Neuronal stem cell (in vitro differentiated cells): ENCODE results near the gene SERTAD2.

Experiments used
- DNase-seq: peaks from one replicate; pipeline ENCODE4 v3.0.0-alpha.2; 2013; ENCODE audit warnings: low spot score
- H2AFZ ChIP-seq: one replicate; pipeline ENCODE4 v1.6.1; 2013; ENCODE audit warnings: mild to moderate bottlenecking, low read length, inconsistent platforms
- H2AK5ac ChIP-seq: 2 replicates; pipeline ENCODE4 v1.6.1; 2013; ENCODE audit warnings: low read depth, mild to moderate bottlenecking, inconsistent platforms, low read length, moderate library complexity, mixed read lengths
- H2BK120ac ChIP-seq: 2 replicates; pipeline ENCODE4 v1.6.1; 2013; ENCODE audit warnings: low read depth, mild to moderate bottlenecking, inconsistent platforms, low read length, moderate library complexity, mixed read lengths
- H2BK12ac ChIP-seq: one replicate; pipeline ENCODE4 v1.6.1; 2013; ENCODE audit warnings: low read length, inconsistent platforms
- H2BK15ac ChIP-seq: 2 replicates; pipeline ENCODE4 v1.6.1; 2013; ENCODE audit warnings: mild to moderate bottlenecking, low read length, inconsistent platforms, mixed read lengths
- H2BK5ac ChIP-seq: one replicate; pipeline ENCODE4 v1.6.1; 2013; ENCODE audit warnings: inconsistent platforms, mild to moderate bottlenecking, low read length, moderate library complexity
- H3K14ac ChIP-seq: one replicate; pipeline ENCODE4 v1.6.1; 2013; ENCODE audit warnings: low read length, inconsistent platforms
- H3K18ac ChIP-seq: 2 replicates; pipeline ENCODE4 v1.6.1; 2013; ENCODE audit warnings: low read length, inconsistent platforms
- H3K23ac ChIP-seq: 2 replicates; pipeline ENCODE4 v1.6.1; 2013; ENCODE audit warnings: low read depth, mild to moderate bottlenecking, mixed read lengths, low read length, inconsistent platforms; ENCODE audit not compliant: poor library complexity
- H3K27ac ChIP-seq: replicated peaks from 3 replicates; pipeline ENCODE4 v1.5.1; 2013; ENCODE audit warnings: low read length, inconsistent platforms
- H3K27me3 ChIP-seq, 3 experiments: 2 replicates each; pipeline ENCODE4 v1.6.1; 2013; ENCODE audit warnings: low read length in 3 of 3, mild to moderate bottlenecking in 2 of 3, inconsistent platforms in 1 of 3, low read depth in 1 of 3, mixed read lengths in 1 of 3, moderate library complexity in 1 of 3; ENCODE audit not compliant: control insufficient read depth in 3 of 3, insufficient read depth in 3 of 3
- H3K36me3 ChIP-seq, 2 donors: replicated peaks in 1 of 2; 2 replicates each; pipeline ENCODE4 v1.6.1; 2013; ENCODE audit warnings: low read length in 2 of 2; ENCODE audit not compliant: control insufficient read depth in 2 of 2, insufficient read depth in 2 of 2
- H3K4ac ChIP-seq: 2 replicates; pipeline ENCODE4 v1.6.1; 2013; ENCODE audit warnings: inconsistent platforms, mild to moderate bottlenecking, low read length, moderate library complexity
- H3K4me1 ChIP-seq, 2 donors: 1 replicate in 1 of 2; 2 replicates in 1 of 2; pipeline ENCODE4 v1.6.1; 2013; ENCODE audit warnings: low read length in 2 of 2, low read depth in 1 of 2; ENCODE audit not compliant: control insufficient read depth in 2 of 2, insufficient read depth in 1 of 2
- H3K4me2 ChIP-seq: one replicate; pipeline ENCODE4 v1.6.1; 2013; ENCODE audit warnings: mild to moderate bottlenecking, low read length, inconsistent platforms; ENCODE audit not compliant: insufficient read depth, poor library complexity, severe bottlenecking
- H3K4me3 ChIP-seq, 2 donors: 2 replicates each; pipeline ENCODE4 v1.5.1; 2013; ENCODE audit warnings: low read length in 2 of 2, mild to moderate bottlenecking in 2 of 2, inconsistent platforms in 1 of 2, moderate library complexity in 1 of 2
- H3K79me1 ChIP-seq: one replicate; pipeline ENCODE4 v1.6.1; 2013; ENCODE audit warnings: low read depth, mild to moderate bottlenecking, inconsistent platforms, low read length, moderate library complexity
- H3K9ac ChIP-seq: one replicate; pipeline ENCODE4 v1.6.1; 2013; ENCODE audit warnings: mild to moderate bottlenecking, low read depth, low read length, inconsistent platforms; ENCODE audit not compliant: poor library complexity
- H3K9me3 ChIP-seq, 2 donors: replicated peaks in 1 of 2; 2 replicates each; pipeline versions ENCODE3 to v1.6.1; 2013; ENCODE audit warnings: low read length in 2 of 2, mild to moderate bottlenecking in 2 of 2, inconsistent platforms in 1 of 2, low read depth in 1 of 2, mixed read lengths in 1 of 2, moderate library complexity in 1 of 2; ENCODE audit not compliant: control insufficient read depth in 2 of 2, insufficient read depth in 1 of 2
- H4K8ac ChIP-seq: one replicate; pipeline ENCODE4 v1.6.1; 2013; ENCODE audit warnings: low read depth, mild to moderate bottlenecking, inconsistent platforms, low read length, moderate library complexity
- H4K91ac ChIP-seq: one replicate; pipeline ENCODE4 v1.6.1; 2013; ENCODE audit warnings: low read length, low read depth, mild to moderate bottlenecking, inconsistent platforms; ENCODE audit not compliant: poor library complexity
- WGBS, 2 donors: extraction: QIAGEN DNeasy Blood & Tissue Kit; methylation state at CpG; one replicate each; pipeline ENCODE4 v1.1.7; 2013; ENCODE audit warnings: missing lambda C conversion rate in 2 of 2, mixed read lengths in 1 of 2; ENCODE audit not compliant: insufficient read length in 2 of 2, insufficient replicate concordance in 1 of 2; ENCODE audit errors: extremely low coverage in 2 of 2; 5-methylcytosine and 5-hydroxymethylcytosine counted together

Gene SERTAD2

GRCh38 chr2:64632835-64633819 is 20.6 kb downstream of the SERTAD2 start:
- Histone ChIP-seq H2BK120ac (no peak overlapping the region), H3K27ac (no peak overlapping the region), H2AFZ (no peak overlapping the region), H2BK5ac (no peak overlapping the region), H3K9me3 (no peaks in the 10 kb centered on the region), H2AK5ac (no peak overlapping the region), H4K91ac (no peak overlapping the region), H3K27me3 (no peaks in the 10 kb centered on the region), H4K8ac (no peak overlapping the region), H3K9ac (no peak overlapping the region), H3K14ac (no peak overlapping the region), H3K36me3 (peaks cover 24 to 52% of the 10 kb centered on the region in 2 donors), H2BK15ac (no peak overlapping the region), H3K4ac (no peak overlapping the region), H3K4me2 (no peak overlapping the region), H3K23ac (no peak overlapping the region), H2BK12ac (no peak overlapping the region), H3K4me3 (no peak overlapping the region), H3K4me1 (peaks cover 17 to 27% of the 10 kb centered on the region in 2 donors), H3K18ac (no peak overlapping the region), H3K79me1 (peaks cover 6% of the 10 kb centered on the region)
- no peak for DNase-seq
- WGBS, 2 donors: no CpG with 5 or more reads among the region's 9 CpGs

GRCh38 chr2:64631771-64632170 is 21.9 kb downstream of the SERTAD2 start:
- WGBS, 2 donors: no CpG with 5 or more reads among the region's 3 CpGs
- peaks cover 19 to 34% of the 10 kb centered on the region in 2 donors for H3K4me1 ChIP-seq

GRCh38 chr2:64630752-64631151 is 23.0 kb downstream of the SERTAD2 start:
- H3K4me3 ChIP-seq: no peak overlapping the region
- WGBS, 2 donors: no CpG with 5 or more reads among the region's 10 CpGs
- no peak overlapping the region for H3K27ac ChIP-seq

More at GRCh38 chr2:64631771-64632170, 21.9 kb downstream of the SERTAD2 start:
- Histone ChIP-seq H3K36me3 (peaks cover 24 to 49% of the 10 kb centered on the region in 2 donors), H4K91ac (no peak overlapping the region), H2BK12ac (no peak overlapping the region), H3K79me1 (peaks cover 6% of the 10 kb centered on the region), H2AFZ (no peak overlapping the region), H3K14ac (no peak overlapping the region), H4K8ac (no peak overlapping the region), H3K4ac (no peak overlapping the region), H3K4me2 (no peak overlapping the region), H3K27ac (no peak overlapping the region), H2BK5ac (no peak overlapping the region), H2AK5ac (no peak overlapping the region), H3K27me3 (no peaks in the 10 kb centered on the region), H3K4me3 (no peak overlapping the region), H3K23ac (no peak overlapping the region), H3K9ac (no peak overlapping the region), H2BK15ac (no peak overlapping the region), H3K9me3 (no peaks in the 10 kb centered on the region), H3K18ac (no peak overlapping the region), H2BK120ac (no peak overlapping the region)
- DNase-seq: no peak

GRCh38 chr2:64629875-64630274 is 23.8 kb downstream of the SERTAD2 start:
- Histone ChIP-seq H3K4ac (no peak overlapping the region), H4K8ac (no peak overlapping the region), H3K4me1 (peaks cover 22 to 39% of the 10 kb centered on the region in 2 donors), H3K23ac (no peak overlapping the region), H3K14ac (no peak overlapping the region), H3K36me3 (peaks cover 12 to 30% of the 10 kb centered on the region in 2 donors), H3K27ac (no peak overlapping the region), H3K27me3 (no peaks in the 10 kb centered on the region), H3K9ac (no peak overlapping the region), H3K4me2 (no peak overlapping the region), H2AFZ (no peak overlapping the region), H2AK5ac (no peak overlapping the region), H3K79me1 (peaks cover 2% of the 10 kb centered on the region), H2BK120ac (no peak overlapping the region), H2BK12ac (no peak overlapping the region), H4K91ac (no peak overlapping the region), H3K9me3 (no peaks in the 10 kb centered on the region), H2BK5ac (no peak overlapping the region), H3K4me3 (no peak overlapping the region), H2BK15ac (no peak overlapping the region), H3K18ac (no peak overlapping the region)
- no CpG with 5 or more reads among the region's 7 CpGs for WGBS, 2 donors
- no peak for DNase-seq

More at GRCh38 chr2:64630752-64631151, 23.0 kb downstream of the SERTAD2 start:
- Histone ChIP-seq H2BK5ac (no peak overlapping the region), H2BK120ac (no peak overlapping the region), H2BK12ac (no peak overlapping the region), H3K79me1 (no peaks in the 10 kb centered on the region), H3K9me3 (no peaks in the 10 kb centered on the region), H3K4ac (no peak overlapping the region), H3K27me3 (no peaks in the 10 kb centered on the region), H2BK15ac (no peak overlapping the region), H4K8ac (no peak overlapping the region), H2AFZ (no peak overlapping the region), H2AK5ac (no peak overlapping the region), H3K14ac (no peak overlapping the region), H3K36me3 (peaks cover 15 to 38% of the 10 kb centered on the region in 2 donors), H3K4me1 (peaks cover 20 to 39% of the 10 kb centered on the region in 2 donors), H3K4me2 (no peak overlapping the region), H3K18ac (peak overlapping the region; percentile 24), H3K23ac (peak overlapping the region; percentile 86), H3K9ac (no peak overlapping the region), H4K91ac (no peak overlapping the region)
- DNase-seq: no peak
